HG03097 (cell line): Measurements from ENCODE around the gene PLEKHA5.
"Not testable (repeated sequence)": the region's sequence is repeated elsewhere in the genome, so short reads cannot be mapped to it uniquely, and the experiment has no call there.

Experiments used
- ATAC-seq: cut with Tn5 transposase; IDR thresholded peaks from one replicate; pipeline ENCODE4 v1.9.1; 2021; ENCODE audit not compliant: unreplicated experiment, low FRiP score

PLEKHA5 gene

DNA sequence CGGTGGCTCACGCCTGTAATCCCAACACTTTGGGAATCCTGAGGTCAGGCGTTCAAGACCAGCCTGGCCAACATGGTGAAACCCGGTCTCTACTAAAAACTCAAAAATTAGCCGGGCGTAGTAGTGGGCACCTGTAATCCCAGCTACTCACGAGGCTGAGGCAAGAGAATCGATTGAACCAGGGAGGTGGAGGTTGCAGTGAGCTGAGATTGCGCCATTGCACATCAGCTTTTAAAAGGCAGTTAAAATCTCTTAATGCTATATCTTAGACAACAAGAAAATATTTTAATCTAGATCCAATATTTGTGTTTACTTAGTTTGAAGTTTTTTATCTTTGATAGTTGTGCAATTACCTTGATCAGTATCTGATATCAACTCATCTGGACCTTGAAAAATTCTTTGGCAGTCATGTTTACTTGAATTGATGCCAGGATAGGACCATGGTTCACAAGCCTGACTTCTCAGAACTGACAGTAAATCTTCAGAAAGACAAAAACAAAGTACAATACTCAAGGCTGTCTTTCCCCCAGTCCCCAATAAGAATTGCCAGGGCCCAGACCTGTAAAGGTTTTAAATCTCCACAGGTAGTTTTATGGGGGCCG, 174.7 kb downstream of the PLEKHA5 start:
- no peak for ATAC-seq

DNA sequence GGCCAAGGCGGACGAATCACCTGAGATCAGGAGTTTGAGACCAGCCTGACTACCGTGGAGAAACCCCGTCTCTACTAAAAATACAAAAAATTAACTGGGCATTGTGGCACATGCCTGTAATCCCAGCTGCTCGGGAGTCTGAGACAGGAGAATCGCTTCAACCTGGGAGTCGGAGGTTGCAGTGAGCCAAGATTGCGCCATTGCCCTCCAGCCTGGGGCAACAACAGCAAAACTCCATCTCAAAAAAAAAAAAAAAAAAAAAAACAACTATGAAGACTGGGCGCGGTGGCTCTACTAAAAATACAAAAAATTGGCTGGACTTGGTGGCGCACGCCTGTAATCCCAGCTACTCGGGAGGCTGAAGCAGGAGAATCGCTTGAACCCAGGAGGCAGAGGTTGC, 176.1 kb downstream of the PLEKHA5 start:
- not testable (repeated sequence) for ATAC-seq

DNA sequence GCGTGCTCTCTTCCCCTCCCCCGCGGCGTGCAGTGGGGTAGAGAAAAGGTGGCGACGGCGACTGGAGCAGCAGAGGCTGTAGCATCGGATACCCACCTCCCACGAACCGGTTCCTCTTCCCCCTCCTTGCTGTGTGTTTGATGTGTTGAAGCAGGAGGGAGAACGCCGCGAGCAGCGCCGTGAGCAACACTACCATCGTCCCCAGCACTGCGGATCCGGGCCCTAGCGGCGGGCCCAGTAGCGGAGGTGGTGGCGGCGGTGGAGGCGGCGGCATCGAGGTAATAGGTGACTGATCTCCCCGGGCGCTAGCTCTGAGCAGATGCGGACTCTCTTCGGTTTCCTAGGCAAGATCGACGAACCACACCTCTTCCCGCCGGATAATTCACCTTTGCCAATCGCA, 176.8 kb downstream of the PLEKHA5 start:
- no peak for ATAC-seq

DNA sequence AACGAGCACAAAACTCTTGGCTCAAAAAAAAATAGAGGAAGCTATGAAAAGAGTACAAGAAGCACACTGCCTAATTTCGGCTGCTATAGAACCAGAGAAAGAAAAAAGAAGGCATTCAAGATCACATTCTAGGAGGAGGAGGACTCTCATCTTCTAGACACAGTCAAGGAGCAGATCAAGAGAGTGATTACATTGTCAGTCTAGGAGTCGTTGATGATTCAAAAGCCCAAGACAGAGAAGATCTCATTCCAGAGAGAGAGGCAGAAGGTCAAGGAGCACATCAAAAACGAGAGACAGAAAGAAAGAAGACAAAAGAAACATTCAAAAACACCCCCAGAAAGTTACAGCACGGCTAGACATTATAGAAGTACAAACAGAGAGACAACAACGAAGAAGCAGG, 177.9 kb downstream of the PLEKHA5 start:
- no peak for ATAC-seq

DNA sequence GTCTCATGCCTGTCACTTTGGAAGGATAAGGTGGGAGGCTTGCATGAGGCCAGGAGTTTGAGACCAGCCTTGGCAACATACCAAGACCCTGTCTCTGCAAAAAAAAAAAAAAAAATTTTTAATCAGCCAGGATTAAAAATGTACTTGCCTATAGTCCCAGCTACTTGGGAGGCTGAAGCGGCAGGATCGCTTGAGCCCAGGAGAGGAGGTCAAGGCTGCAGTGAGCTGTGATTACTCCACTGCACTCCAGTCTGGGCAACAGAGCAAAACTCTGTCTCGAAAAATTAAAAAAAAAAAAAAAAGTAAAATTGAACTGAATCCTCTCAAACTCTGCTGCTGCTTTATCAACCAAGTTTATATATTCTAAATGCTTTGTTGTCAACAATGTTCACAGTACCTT, 181.6 kb downstream of the PLEKHA5 start:
- ATAC-seq, result no peak

DNA sequence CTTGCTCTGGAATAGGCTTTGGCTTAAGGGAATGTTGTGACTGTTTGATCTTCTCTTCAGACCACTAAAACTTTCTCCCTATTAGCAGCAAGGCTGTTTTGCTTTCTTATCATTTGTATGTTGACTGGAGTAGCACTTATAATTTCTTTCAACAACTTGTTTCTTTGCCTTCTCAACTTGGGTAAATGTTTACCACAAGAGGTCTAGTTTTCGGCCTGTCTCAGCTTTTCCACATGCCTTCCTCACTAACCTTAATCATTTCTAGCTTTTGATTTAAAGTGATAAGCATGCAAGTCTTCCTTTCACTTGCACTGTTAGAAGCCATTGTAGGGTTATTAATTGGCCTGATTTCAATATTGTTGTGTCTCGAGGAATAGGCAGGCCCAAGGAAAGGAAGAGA, 183.1 kb downstream of the PLEKHA5 start:
- no peak for ATAC-seq

DNA sequence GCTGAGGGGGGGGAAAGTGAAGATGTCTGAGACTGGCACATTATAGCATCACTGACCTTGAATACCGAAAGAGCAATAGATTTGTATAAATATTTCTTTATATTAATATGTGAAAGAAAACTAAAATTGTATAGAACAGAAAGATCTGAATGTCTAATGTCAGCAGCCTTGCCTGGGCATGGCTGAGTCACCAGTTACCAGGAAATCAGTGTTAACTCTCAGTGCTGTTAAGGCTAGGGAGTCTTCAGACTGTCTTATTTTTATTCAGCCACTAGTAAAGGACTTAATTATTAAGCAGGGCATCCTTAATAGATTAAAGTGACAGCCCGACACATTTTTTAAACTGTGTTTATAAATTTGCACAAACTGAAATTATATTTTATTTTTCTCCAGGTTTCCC, 186.9 kb downstream of the PLEKHA5 start:
- no peak for ATAC-seq

DNA sequence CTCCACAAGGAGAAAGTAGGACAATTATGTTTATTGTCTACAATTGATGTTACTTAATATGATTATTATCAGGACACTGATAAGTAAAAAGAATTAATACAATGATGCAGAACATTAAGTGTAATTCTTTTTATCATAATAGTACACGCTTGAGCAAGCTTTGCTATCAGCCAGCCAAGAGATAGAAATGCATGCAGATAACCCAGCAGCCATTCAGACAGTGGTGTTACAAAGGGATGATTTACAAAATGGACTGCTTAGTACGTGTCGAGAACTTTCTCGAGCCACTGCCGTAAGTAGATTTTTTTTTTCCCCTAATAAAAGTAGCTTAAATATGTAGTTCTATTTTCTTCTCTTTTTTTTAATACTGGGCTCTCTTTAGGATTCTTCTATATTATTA, 192.8 kb downstream of the PLEKHA5 start:
- no peak for ATAC-seq

DNA sequence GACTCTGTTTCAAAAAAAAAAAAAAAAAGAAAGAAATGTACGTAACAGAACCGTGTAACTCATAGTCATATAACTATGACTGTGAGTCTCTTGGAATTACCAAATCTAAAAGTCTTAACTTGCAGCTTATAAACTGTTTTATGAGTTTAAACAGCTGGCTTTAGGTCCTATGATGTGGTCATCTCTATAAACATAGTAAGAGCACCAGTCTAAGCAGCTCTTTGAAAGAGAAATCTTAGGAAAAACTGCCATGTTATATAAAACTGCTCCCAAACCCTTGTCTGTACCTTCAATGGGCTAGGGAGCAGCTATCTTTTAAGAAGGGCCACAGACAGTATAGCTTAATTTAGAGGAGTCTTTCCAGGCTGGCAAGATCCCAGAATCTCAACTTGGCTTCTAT, 194.3 kb downstream of the PLEKHA5 start:
- ATAC-seq, result no peak

DNA sequence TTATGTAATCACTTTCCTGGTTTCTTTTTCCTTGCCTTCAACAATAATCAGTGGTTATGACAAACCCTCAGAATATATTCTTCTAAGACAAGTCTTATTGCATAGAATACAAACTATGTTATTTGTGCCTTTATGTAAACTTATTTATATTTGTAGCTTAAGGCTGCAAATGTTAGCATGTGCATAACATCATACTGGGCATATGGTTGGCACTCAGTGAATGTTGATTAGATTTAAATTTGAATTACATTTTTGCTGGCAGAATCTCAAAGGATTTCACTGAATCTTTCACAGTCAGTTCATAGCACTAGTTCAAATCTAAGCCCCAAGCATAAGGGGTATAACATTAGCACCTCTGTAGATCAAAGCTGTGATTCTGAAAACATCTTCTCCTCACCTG, 196.6 kb downstream of the PLEKHA5 start:
- ATAC-seq, result no peak

DNA sequence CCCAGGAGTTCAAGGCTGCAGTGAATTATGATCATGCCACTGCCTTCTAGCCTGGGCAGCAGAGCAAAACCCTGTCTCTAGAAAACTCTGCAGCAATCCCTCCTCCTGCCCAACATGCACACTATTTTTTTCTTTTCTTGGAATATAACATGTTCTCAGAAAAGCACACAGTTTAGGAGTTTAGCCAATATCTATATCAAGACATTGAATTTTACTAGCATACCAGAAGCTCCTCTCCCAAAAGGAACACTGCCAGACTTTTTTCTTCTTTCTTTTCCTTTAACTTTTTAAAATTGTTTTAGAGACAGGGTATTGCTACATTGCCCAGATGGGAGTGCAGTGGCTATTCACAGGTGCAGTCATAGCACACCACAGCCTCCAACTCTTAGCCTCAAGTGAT, 202.7 kb downstream of the PLEKHA5 start:
- no peak for ATAC-seq

DNA sequence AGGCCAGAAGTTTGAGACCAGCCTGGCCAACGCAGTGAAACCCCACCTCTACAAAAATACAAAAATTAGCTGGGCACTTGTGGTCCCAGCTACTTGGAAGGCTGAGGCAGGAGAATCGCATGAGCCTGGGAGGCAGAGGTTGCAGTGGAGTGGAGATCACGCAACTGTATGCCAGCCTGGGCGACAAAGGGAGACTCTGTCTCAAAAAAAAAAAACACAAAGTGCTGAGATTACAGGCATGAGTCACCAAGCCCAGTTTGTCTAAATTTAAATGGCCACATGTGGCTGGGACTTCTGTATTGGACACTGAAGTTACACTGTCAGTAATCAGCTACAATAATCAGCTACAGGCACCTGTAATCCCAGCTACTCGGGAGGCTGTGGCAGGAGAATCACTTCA, 208.9 kb downstream of the PLEKHA5 start:
- no peak for ATAC-seq

DNA sequence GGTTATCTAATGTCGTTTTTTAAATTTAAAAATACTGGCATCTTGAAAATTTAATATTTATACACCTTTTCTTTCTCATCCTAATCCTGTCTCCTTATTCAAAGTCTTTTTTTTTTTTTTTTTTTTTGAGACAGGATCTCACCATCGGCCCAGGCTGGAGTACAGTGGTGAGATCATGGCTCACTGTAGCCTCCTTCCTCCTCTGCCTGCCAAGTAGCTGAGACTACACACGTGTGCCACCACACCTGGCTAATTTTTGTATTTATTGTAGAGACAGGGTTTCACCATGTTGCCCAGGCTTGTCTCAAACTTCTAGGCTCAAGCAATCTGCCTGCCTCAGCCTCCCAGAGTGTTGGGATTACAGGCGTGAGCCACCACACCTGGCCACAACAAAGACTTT, 221.3 kb downstream of the PLEKHA5 start:
- not testable (repeated sequence) for ATAC-seq

DNA sequence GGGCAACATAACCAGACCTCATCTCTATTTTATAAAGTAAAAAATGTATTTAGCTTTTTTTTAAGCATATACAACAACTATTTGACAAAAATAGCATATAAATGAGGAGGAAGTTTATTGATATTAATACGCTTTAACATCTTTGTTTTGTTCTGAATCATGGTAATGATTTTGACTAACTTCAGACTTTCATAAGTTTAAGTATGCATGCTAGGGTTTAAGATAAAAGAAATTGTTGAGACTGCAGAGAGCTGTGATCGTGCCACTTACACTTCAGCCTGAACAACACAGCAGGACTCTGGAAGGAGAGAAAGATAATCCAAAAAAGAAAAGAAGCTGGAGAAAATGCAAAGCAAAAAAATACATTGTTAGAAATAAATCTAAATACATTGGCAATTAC, 221.8 kb downstream of the PLEKHA5 start:
- ATAC-seq, result no peak

DNA sequence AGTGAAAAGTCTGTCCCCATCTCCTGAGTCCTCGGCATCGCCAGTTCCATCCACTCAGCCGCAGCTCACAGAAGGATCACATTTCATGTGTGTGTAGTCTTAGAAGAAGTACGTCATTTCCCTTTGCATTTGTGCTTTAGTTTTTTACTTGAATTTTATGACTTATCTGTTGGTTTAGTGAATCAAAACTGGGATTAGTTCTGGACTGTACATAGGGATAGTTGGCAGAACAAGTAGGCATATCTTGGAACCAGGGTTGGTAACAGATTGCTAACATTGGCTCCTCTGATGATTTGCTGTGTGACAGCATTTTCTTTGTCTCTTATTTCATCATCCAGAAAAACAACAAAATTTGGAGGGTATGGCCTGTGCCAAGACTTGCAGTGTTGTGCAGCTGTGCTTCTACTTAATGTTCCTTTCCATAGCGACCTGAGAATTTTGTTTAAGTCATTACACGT, 240.2 kb downstream of the PLEKHA5 start:
- no peak for ATAC-seq

DNA sequence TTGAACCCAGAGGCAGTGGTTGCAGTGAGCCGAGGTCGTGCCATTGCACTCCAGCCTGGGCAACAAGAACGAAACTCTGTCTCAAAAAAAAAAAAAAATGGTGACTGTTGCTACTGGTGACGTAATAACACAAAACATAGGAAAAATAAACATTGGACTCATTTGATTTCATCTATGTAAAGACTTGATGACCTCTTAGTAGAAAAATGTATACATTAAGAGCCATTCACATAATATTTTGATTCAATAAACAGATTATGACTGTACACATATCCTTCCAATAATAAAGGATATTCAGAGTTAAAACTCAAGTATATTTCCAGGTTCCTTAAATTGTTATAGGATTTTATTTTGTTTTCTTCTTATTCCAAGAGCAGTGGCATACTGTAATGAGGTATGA, 244.1 kb downstream of the PLEKHA5 start:
- no peak for ATAC-seq

DNA sequence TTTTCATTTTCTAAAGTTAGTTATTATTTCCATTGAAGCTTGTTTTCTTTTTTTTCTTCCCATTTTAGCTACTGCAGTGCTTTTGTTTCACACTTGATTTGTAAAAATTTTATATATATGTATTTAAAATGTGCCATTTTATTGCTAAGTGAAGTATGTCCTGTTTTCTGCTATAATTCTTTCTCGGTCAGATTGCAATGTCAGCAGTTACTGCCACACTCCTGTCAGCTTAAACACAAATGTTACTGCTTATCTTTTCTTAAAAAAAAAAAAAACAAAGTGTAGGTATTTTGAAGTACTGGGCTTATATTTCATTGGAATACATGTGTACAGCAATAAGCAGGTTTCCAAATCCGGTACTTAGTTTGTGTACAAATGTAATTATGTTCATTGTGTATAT, 246.4 kb downstream of the PLEKHA5 start:
- no peak for ATAC-seq

DNA sequence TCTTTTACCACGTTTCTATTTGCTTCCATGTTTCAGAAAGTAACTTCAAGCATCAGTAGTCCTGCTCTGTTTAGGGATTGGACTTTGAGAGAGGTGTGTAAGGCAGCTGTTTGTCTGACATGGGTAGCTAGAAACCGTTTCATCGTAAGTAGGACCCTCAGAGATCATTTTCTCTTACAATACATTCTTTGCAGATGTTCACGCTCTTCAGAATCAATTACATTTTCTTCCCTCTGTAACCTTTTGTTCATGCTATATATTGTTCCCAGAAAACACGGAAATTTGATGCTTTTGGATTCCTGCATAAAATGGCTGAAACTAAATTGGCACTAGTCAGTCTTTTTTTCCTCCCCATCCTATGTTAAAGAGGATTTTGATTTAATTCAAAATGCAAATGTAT, 247.2 kb downstream of the PLEKHA5 start:
- ATAC-seq, result no peak

DNA sequence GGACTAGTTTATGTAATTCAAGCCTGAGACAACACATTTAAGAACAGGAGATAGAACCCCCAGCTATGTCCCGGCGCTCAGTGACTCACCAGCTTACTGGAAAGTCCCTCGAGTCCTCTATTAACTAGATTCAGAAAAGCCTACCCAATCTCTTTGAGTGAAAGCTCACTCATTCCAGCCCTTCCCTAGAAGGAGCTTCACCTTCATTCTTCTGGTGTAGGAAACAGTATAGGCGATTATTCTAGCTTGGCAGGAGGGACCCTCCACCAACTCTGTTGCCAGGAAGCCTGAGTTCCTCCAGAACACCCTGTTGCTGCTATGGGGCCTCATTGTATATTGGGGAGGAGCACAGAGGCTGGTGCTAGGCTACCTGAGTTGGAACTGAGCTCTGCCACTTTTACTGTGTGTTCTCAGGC, 252.6 kb downstream of the PLEKHA5 start:
- peak; percentile 100 for ATAC-seq

DNA sequence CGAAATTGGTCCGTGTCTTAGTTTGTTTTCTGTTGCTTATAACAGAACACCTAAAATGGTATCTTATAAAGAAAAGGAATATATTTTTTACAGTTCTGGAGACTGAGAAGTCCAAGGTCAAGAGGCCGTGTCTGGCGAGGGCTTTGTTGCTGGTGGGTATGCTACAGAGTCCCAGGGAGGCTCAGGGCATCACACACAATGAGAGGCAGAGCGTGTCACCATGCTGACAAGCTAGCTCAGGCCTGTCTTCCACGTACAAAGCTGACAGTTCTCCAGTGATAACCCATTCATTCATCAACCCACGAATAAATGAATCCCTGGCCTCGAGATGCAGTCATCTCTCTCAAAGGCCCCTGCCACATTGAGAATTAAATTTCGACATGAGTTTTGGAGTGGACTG, 253.0 kb downstream of the PLEKHA5 start:
- no peak for ATAC-seq

DNA sequence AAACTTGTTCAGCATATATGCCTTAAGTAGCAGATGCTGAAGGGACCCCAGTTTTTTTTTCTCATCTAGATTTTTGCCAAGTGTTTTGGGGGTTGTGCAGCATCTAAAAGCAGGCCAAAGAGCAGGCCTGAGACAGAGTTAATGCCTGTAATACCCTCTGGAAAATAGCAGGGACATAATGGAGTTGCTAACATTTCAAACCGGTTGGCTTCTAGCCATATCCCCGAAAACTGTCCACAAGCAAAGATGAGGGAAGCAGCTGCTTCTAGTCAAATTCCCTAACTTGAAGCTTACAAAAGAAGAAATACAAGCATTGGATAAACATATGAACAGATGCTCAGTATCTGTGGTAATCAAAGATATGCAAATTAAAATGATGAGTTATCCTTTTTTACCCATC, 257.6 kb downstream of the PLEKHA5 start:
- ATAC-seq, result no peak

DNA sequence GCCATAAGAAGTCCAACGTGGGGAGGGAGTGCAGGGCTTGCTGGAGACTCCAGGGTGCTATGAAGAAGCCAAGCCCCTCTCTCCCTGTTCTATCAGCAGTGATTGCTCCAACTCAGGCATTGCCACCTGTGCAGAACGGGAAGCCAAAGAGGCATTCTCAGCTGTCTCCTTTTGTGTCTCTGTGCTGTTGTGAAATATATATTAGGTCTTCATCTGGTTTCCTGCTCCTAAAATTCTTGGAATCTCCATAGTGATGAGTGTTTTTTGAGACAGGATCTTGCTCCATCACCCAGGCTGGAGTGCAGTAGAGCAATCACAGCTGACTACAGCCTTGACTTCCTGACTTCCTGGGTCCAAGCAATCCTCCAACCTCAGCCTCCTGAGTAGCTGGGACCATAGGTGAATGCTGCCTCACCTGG, 258.6 kb downstream of the PLEKHA5 start:
- no peak for ATAC-seq

DNA sequence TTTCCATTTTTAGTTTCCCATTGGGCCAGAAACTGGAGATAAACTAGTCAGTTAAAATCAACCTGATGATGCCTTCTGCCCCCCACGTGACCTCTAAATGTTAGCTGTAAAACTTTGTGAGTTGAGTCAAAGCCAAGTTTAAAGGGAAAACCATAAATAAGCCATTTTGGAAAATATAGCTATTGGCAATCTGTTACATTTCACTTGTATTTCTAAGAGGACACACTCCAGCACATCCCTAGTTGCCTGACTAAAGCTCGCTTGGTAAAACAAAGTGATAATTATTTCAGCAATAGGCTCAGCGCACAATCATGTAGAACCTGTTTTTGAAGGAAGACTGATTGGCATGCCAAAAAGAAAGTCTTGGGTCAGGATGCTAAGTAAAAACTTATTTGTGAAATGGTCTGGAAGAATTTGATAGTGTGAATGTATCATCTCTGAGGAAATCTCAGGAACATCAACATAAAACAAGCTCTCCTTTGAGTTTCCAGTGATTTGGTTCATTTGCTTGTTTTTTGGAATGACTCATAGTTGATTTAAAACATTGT, 260.6 kb downstream of the PLEKHA5 start:
- ATAC-seq, result no peak
